Measurements from ENCODE around the gene ANKRD40CL.
A peak's percentile ranks its signal among the peaks of the same experiment; 100 is the strongest.

The ANKRD40CL gene

DNA sequence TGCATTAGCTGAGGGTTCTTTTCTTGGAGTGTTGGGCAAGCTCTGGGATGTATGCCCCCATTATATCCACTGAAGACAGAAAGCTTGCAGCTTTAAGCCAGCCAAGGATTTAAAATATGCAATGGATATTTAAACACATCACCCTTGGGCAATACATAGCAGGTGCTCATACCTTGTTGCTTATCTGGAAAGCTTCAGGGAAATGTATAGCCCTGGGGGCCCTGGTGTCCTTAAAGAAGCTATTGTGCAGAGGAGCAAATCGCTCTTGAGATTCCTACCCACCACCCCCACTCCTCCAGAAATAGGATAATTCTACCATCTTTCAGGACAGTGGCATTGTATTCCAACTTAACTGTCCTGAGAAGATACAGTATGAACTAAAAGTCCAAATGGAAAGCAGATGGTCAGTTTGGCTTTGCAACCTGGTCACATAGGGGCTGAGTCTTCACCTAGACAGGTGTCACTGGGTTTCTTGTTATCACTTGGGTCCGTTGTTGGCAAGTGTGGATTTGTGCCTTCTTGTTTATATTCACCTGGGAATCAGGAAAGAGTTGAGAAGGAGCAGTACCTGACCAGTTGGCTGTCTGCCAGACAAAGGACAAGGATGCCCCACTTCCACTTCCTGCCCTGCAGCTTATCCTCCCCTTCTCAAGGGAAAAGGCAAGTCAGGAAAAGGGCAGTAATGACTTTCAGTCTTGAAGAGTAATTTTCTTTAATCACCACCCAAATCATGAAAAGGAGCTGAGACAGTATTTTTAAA is 3.4 kb downstream of the ANKRD40CL start:
- Histone ChIP-seq H3K4me1 (ENCODE audit: control insufficient read depth in 1 of 2, insufficient read depth in 2 of 2, low read length in 2 of 2) (peaks cover 12 to 14% of the 10 kb centered on the region in 2 experiments), H4K12ac (ENCODE audit: low read depth, low read length) (no peak overlapping the region), H3K23ac (ENCODE audit: low read length) (no peak overlapping the region), H3K27me3 (ENCODE audit: insufficient read depth, low read length) (no peaks in the 10 kb centered on the region), H3K18ac (ENCODE audit: low read length) (no peak overlapping the region), H3K9me3 (ENCODE audit: insufficient read depth, low read depth, low read length) (no peaks in the 10 kb centered on the region), H2AFZ (ENCODE audit: insufficient read depth, low read length, poor library complexity) (no peak overlapping the region), H4K8ac (ENCODE audit: low read depth, low read length) (no peak overlapping the region), H3K36me3 (ENCODE audit: control insufficient read depth in 1 of 2, insufficient read depth in 2 of 2, low read length in 2 of 2) (no peaks in the 10 kb centered on the region), H2BK120ac (ENCODE audit: insufficient read depth, low read length, poor library complexity) (no peak overlapping the region), H2AK5ac (ENCODE audit: low read length) (no peak overlapping the region), H2BK12ac (ENCODE audit: low read length) (peak overlapping the region; percentile 5), H3K4ac (ENCODE audit: low read depth, low read length) (no peak overlapping the region), H3K14ac (ENCODE audit: low read length) (no peak overlapping the region), H3K4me3 (ENCODE audit: low read depth, low read length) (no peak overlapping the region), H3K9ac (ENCODE audit: low read length) (no peak overlapping the region), H3K79me2 (ENCODE audit: control insufficient read depth, insufficient read depth, low read length, poor library complexity) (no peaks in the 10 kb centered on the region), H3K79me1 (ENCODE audit: low read length) (no peaks in the 10 kb centered on the region), H4K91ac (ENCODE audit: low read depth, low read length) (no peak overlapping the region), H3K27ac (ENCODE audit: low read depth, low read length) (no peak overlapping the region), H2BK5ac (ENCODE audit: low read depth, low read length, poor library complexity) (no peak overlapping the region), H3K4me2 (ENCODE audit: low read length) (peak overlapping the region; percentile 5)
- WGBS (ENCODE audit: extremely low coverage, insufficient coverage, insufficient read length) = no CpG with 5 or more reads among the region's 2 CpGs
- DNase-seq = peak; percentile 90 to 94

DNA sequence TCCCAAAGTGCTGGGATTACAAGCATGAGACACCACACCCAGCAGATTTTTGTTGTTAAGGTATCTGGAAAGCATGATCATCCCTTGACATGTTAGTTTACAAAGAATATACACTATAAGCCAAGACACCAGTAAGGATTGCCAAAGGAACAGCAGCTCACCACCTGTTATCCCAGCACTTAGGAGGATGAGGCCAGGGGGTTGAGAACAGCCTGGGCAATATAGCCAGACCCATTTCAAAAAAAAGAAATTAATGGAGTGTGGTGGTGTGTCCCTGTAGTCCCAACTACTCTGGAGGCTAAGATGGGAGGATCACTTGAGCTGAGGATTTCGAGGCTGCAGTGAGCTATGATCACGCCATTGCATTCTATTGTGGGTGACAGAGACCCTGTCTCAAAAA is 5.1 kb downstream of the ANKRD40CL start:
- Histone ChIP-seq H2BK5ac (ENCODE audit: low read depth, low read length, poor library complexity) (no peak overlapping the region), H2AK5ac (ENCODE audit: low read length) (no peak overlapping the region), H3K14ac (ENCODE audit: low read length) (no peak overlapping the region), H3K4ac (ENCODE audit: low read depth, low read length) (no peak overlapping the region), H3K79me2 (ENCODE audit: control insufficient read depth, insufficient read depth, low read length, poor library complexity) (no peaks in the 10 kb centered on the region), H4K8ac (ENCODE audit: low read depth, low read length) (peak overlapping the region; percentile 34), H4K12ac (ENCODE audit: low read depth, low read length) (no peak overlapping the region), H3K4me1 (ENCODE audit: control insufficient read depth in 1 of 2, insufficient read depth in 2 of 2, low read length in 2 of 2) (peaks cover 12 to 14% of the 10 kb centered on the region in 2 experiments), H3K9ac (ENCODE audit: low read length) (no peak overlapping the region), H3K23ac (ENCODE audit: low read length) (no peak overlapping the region), H3K36me3 (ENCODE audit: control insufficient read depth in 1 of 2, insufficient read depth in 2 of 2, low read length in 2 of 2) (no peaks in the 10 kb centered on the region), H3K27me3 (ENCODE audit: insufficient read depth, low read length) (no peaks in the 10 kb centered on the region), H3K18ac (ENCODE audit: low read length) (no peak overlapping the region), H2BK12ac (ENCODE audit: low read length) (no peak overlapping the region), H3K4me2 (ENCODE audit: low read length) (no peak overlapping the region), H3K27ac (ENCODE audit: low read depth, low read length) (no peak overlapping the region), H2AFZ (ENCODE audit: insufficient read depth, low read length, poor library complexity) (no peak overlapping the region), H3K4me3 (ENCODE audit: low read depth, low read length) (no peak overlapping the region), H3K79me1 (ENCODE audit: low read length) (no peaks in the 10 kb centered on the region), H3K9me3 (ENCODE audit: insufficient read depth, low read depth, low read length) (no peaks in the 10 kb centered on the region), H4K91ac (ENCODE audit: low read depth, low read length) (no peak overlapping the region), H2BK120ac (ENCODE audit: insufficient read depth, low read length, poor library complexity) (no peak overlapping the region)
- no CpG with 5 or more reads among the region's 2 CpGs for WGBS (ENCODE audit: extremely low coverage, insufficient coverage, insufficient read length)
- DNase-seq = no peak

DNA sequence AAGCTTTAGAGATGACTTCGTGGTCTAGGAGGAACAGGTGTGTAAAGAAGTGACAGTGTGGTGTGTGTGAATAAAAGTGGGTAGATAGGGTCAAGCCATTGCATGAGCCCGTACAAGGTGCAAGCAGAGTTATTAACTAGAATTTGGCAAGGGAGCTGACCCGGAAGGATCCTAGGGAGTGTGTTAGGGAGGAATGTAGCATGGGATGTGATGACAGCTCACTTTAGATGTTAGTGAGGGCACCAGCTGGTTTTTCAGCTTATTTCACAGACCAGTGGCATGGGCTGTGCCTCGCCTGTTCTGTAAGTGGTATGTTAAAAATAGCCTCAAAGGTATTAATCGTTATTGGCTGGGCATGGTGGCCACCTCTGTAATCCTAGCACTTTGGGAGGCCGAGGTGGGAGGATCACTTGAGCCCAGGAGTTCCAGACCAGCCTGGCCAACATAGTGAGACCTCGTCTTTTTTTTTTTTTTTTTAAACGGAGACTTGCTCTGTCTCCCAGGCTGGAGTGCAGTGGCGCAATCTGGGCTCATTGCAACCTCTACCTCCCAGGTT is 8.3 kb downstream of the ANKRD40CL start:
- Histone ChIP-seq H3K4me1 (ENCODE audit: control insufficient read depth in 1 of 2, insufficient read depth in 2 of 2, low read length in 2 of 2) (peaks cover 6 to 7% of the 10 kb centered on the region in 2 experiments), H3K23ac (ENCODE audit: low read length) (no peak overlapping the region), H2BK5ac (ENCODE audit: low read depth, low read length, poor library complexity) (no peak overlapping the region), H3K14ac (ENCODE audit: low read length) (no peak overlapping the region), H3K9ac (ENCODE audit: low read length) (no peak overlapping the region), H2BK120ac (ENCODE audit: insufficient read depth, low read length, poor library complexity) (no peak overlapping the region), H3K27me3 (ENCODE audit: insufficient read depth, low read length) (no peaks in the 10 kb centered on the region), H3K18ac (ENCODE audit: low read length) (no peak overlapping the region), H2BK12ac (ENCODE audit: low read length) (no peak overlapping the region), H3K79me1 (ENCODE audit: low read length) (no peaks in the 10 kb centered on the region), H3K36me3 (ENCODE audit: control insufficient read depth in 1 of 2, insufficient read depth in 2 of 2, low read length in 2 of 2) (peaks cover 0 to 3% of the 10 kb centered on the region in 2 experiments), H2AFZ (ENCODE audit: insufficient read depth, low read length, poor library complexity) (no peak overlapping the region), H4K8ac (ENCODE audit: low read depth, low read length) (no peak overlapping the region), H4K12ac (ENCODE audit: low read depth, low read length) (no peak overlapping the region), H3K4ac (ENCODE audit: low read depth, low read length) (no peak overlapping the region), H4K91ac (ENCODE audit: low read depth, low read length) (no peak overlapping the region), H3K9me3 (ENCODE audit: insufficient read depth, low read depth, low read length) (peaks cover 2% of the 10 kb centered on the region), H3K79me2 (ENCODE audit: control insufficient read depth, insufficient read depth, low read length, poor library complexity) (no peaks in the 10 kb centered on the region), H3K4me3 (ENCODE audit: low read depth, low read length) (no peak overlapping the region), H2AK5ac (ENCODE audit: low read length) (no peak overlapping the region), H3K4me2 (ENCODE audit: low read length) (no peak overlapping the region), H3K27ac (ENCODE audit: low read depth, low read length) (no peak overlapping the region)
- no CpG with 5 or more reads among the region's 9 CpGs for WGBS (ENCODE audit: extremely low coverage, insufficient coverage, insufficient read length)
- peak; percentile 67 to 74 for DNase-seq

DNA sequence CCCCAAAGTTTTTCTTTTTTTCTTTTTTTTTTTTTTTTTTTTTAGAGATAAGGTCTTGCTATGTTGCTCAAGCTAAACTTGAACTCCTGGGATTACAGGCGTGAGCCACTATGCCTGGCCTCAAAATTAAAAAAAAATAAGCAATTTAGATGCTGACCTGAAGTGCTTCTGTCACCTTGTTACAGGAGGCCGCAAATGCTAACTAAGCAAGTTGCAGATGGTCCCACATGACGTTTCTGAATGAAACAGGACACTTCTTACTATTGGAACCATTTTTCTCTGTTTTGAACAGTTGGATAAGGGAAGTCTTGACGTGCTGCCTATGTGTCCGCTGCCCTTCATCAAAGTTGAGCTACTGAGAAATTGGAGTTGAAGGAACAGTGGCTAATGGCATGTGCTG is 8.8 kb downstream of the ANKRD40CL start:
- H4K91ac ChIP-seq (ENCODE audit: low read depth, low read length) = no peak overlapping the region
- DNase-seq = peak in 1 of 2 donors; percentile 4
- H2BK120ac ChIP-seq (ENCODE audit: insufficient read depth, low read length, poor library complexity) = no peak overlapping the region
- no peak overlapping the region for H3K9ac ChIP-seq (ENCODE audit: low read length)
- H3K23ac ChIP-seq (ENCODE audit: low read length) = no peak overlapping the region
- H2AK5ac ChIP-seq (ENCODE audit: low read length) = no peak overlapping the region
- no peak overlapping the region for H4K8ac ChIP-seq (ENCODE audit: low read depth, low read length)
- H3K4me1 ChIP-seq (ENCODE audit: control insufficient read depth in 1 of 2, insufficient read depth in 2 of 2, low read length in 2 of 2) = peaks cover under 1 to 3% of the 10 kb centered on the region in 2 experiments
- H3K4me3 ChIP-seq (ENCODE audit: low read depth, low read length) = no peak overlapping the region
- no peak overlapping the region for H2AFZ ChIP-seq (ENCODE audit: insufficient read depth, low read length, poor library complexity)
- H3K36me3 ChIP-seq (ENCODE audit: control insufficient read depth in 1 of 2, insufficient read depth in 2 of 2, low read length in 2 of 2) = peaks cover 0 to 6% of the 10 kb centered on the region in 2 experiments
- no peak overlapping the region for H4K12ac ChIP-seq (ENCODE audit: low read depth, low read length)
- no peak overlapping the region for H3K18ac ChIP-seq (ENCODE audit: low read length)
- H3K4ac ChIP-seq (ENCODE audit: low read depth, low read length) = no peak overlapping the region
- no peaks in the 10 kb centered on the region for H3K27me3 ChIP-seq (ENCODE audit: insufficient read depth, low read length)
- peaks cover 2% of the 10 kb centered on the region for H3K9me3 ChIP-seq (ENCODE audit: insufficient read depth, low read depth, low read length)
- H3K79me1 ChIP-seq (ENCODE audit: low read length) = no peaks in the 10 kb centered on the region
- no peak overlapping the region for H3K27ac ChIP-seq (ENCODE audit: low read depth, low read length)
- no peak overlapping the region for H3K14ac ChIP-seq (ENCODE audit: low read length)
- H2BK5ac ChIP-seq (ENCODE audit: low read depth, low read length, poor library complexity) = no peak overlapping the region
- WGBS (ENCODE audit: extremely low coverage, insufficient coverage, insufficient read length) = no CpG with 5 or more reads among the region's 5 CpGs
- H3K79me2 ChIP-seq (ENCODE audit: control insufficient read depth, insufficient read depth, low read length, poor library complexity) = no peaks in the 10 kb centered on the region
- no peak overlapping the region for H2BK12ac ChIP-seq (ENCODE audit: low read length)
- no peak overlapping the region for H3K4me2 ChIP-seq (ENCODE audit: low read length)

Measured in trophoblast cell (in vitro differentiated cells and primary cell).